ENCODE results near the gene PELI2.

The PELI2 gene

DNA sequence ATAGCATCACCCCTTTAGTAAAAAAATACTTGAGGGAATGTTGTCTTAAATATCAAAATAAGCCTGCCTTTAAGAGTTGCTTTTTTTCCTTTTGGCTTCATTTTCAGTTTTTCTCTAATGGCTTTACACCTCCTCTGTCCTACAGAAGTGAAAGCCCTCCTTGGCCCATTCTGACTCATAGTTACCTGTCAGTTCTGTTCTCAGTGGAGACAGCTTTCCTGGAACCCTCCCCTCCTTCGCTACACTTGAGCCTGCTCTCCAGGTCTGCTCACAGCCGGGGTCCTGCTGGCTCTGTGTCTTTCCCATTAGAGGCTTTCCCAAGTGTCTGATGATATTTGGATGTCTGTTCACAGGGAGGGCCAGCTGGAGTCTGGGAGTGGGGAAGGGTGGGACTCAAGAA is 84.0 kb downstream of the PELI2 start:
- peaks cover 2% of the 10 kb centered on the region for H3K79me1 ChIP-seq (ENCODE audit: low read depth, low read length)
- H4K8ac ChIP-seq (ENCODE audit: low read depth, low read length), result no peak overlapping the region
- H2BK120ac ChIP-seq (ENCODE audit: low read depth, low read length), result no peak overlapping the region
- H4K91ac ChIP-seq (ENCODE audit: low read depth, low read length, poor library complexity), result no peak overlapping the region
- H3K27ac ChIP-seq (replicated peaks; ENCODE audit: low read length), result no peak overlapping the region
- no peak overlapping the region for H3K4me3 ChIP-seq (ENCODE audit: low read length in 2 of 2)
- WGBS, 2 donors (ENCODE audit: extremely low coverage in 2 of 2, insufficient read length in 2 of 2, insufficient replicate concordance in 1 of 2), result no CpG with 5 or more reads among the region's 2 CpGs
- no peak overlapping the region for H2AK5ac ChIP-seq (ENCODE audit: low read depth, low read length)
- no peak overlapping the region for H3K18ac ChIP-seq (ENCODE audit: low read length)
- H2BK12ac ChIP-seq (ENCODE audit: low read length), result no peak overlapping the region
- no peak overlapping the region for H3K4me2 ChIP-seq (ENCODE audit: insufficient read depth, low read length, poor library complexity, severe bottlenecking)
- peaks cover 0 to 15% of the 10 kb centered on the region in 2 donors for H3K4me1 ChIP-seq (ENCODE audit: control insufficient read depth in 2 of 2, insufficient read depth in 1 of 2, low read depth in 1 of 2, low read length in 2 of 2)
- H2BK5ac ChIP-seq (ENCODE audit: low read length), result no peak overlapping the region
- H3K27me3 ChIP-seq (ENCODE audit: control insufficient read depth in 3 of 3, insufficient read depth in 3 of 3, low read depth in 1 of 3, low read length in 3 of 3), result no peaks in the 10 kb centered on the region
- no peak overlapping the region for H3K4ac ChIP-seq (ENCODE audit: low read length)
- H3K9me3 ChIP-seq (replicated peaks in 1 of 2; ENCODE audit: control insufficient read depth in 2 of 2, insufficient read depth in 1 of 2, low read depth in 1 of 2, low read length in 2 of 2), result peaks cover 0 to 3% of the 10 kb centered on the region in 2 donors
- H3K36me3 ChIP-seq (replicated peaks in 1 of 2; ENCODE audit: control insufficient read depth in 2 of 2, insufficient read depth in 2 of 2, low read length in 2 of 2), result peaks cover 0 to 2% of the 10 kb centered on the region in 2 donors
- H2AFZ ChIP-seq (ENCODE audit: low read length), result no peak overlapping the region
- DNase-seq (ENCODE audit: low spot score), result no peak
- H2BK15ac ChIP-seq (ENCODE audit: low read length), result no peak overlapping the region
- no peak overlapping the region for H3K23ac ChIP-seq (ENCODE audit: low read depth, low read length, poor library complexity)
- H3K9ac ChIP-seq (ENCODE audit: low read depth, low read length, poor library complexity), result no peak overlapping the region
- H3K14ac ChIP-seq (ENCODE audit: low read length), result no peak overlapping the region

DNA sequence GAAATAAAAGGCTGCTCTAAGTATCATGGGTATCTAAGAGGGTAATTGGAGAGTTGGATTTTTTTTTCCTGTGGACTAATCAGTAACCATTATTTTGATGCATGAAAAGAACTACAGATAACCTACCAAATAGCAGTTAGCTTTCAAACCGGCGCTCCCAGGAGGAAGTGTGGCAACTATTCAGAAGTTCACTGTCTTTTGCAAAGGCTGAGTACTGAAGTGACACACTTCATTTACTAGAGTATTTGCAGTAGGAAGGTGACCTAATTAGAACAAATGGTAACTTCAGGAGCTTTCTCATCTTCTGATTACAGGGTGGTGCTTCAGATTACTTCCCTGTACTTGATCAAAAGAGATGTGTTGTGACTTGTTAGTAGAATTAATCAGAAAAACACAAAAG is 87.7 kb downstream of the PELI2 start:
- Histone ChIP-seq H2BK5ac (ENCODE audit: low read length) (no peak overlapping the region), H3K4ac (ENCODE audit: low read length) (no peak overlapping the region), H3K4me1 (ENCODE audit: control insufficient read depth in 2 of 2, insufficient read depth in 1 of 2, low read depth in 1 of 2, low read length in 2 of 2) (peaks cover 2 to 13% of the 10 kb centered on the region in 2 donors), H3K4me3 (ENCODE audit: low read length in 2 of 2) (no peak overlapping the region), H2BK12ac (ENCODE audit: low read length) (no peak overlapping the region), H2BK15ac (ENCODE audit: low read length) (no peak overlapping the region), H3K27ac (replicated peaks; ENCODE audit: low read length) (no peak overlapping the region), H4K8ac (ENCODE audit: low read depth, low read length) (no peak overlapping the region), H3K18ac (ENCODE audit: low read length) (no peak overlapping the region), H3K27me3 (ENCODE audit: control insufficient read depth in 3 of 3, insufficient read depth in 3 of 3, low read depth in 1 of 3, low read length in 3 of 3) (no peaks in the 10 kb centered on the region), H2AFZ (ENCODE audit: low read length) (no peak overlapping the region), H3K36me3 (replicated peaks in 1 of 2; ENCODE audit: control insufficient read depth in 2 of 2, insufficient read depth in 2 of 2, low read length in 2 of 2) (no peaks in the 10 kb centered on the region), H3K14ac (ENCODE audit: low read length) (no peak overlapping the region), H2AK5ac (ENCODE audit: low read depth, low read length) (no peak overlapping the region), H3K23ac (ENCODE audit: low read depth, low read length, poor library complexity) (no peak overlapping the region), H4K91ac (ENCODE audit: low read depth, low read length, poor library complexity) (no peak overlapping the region), H2BK120ac (ENCODE audit: low read depth, low read length) (no peak overlapping the region), H3K79me1 (ENCODE audit: low read depth, low read length) (no peaks in the 10 kb centered on the region), H3K4me2 (ENCODE audit: insufficient read depth, low read length, poor library complexity, severe bottlenecking) (no peak overlapping the region), H3K9me3 (replicated peaks in 1 of 2; ENCODE audit: control insufficient read depth in 2 of 2, insufficient read depth in 1 of 2, low read depth in 1 of 2, low read length in 2 of 2) (no peaks in the 10 kb centered on the region), H3K9ac (ENCODE audit: low read depth, low read length, poor library complexity) (no peak overlapping the region)
- WGBS, 2 donors (ENCODE audit: extremely low coverage in 2 of 2, insufficient read length in 2 of 2, insufficient replicate concordance in 1 of 2), result no CpG with 5 or more reads among the region's 2 CpGs
- no peak for DNase-seq (ENCODE audit: low spot score)

DNA sequence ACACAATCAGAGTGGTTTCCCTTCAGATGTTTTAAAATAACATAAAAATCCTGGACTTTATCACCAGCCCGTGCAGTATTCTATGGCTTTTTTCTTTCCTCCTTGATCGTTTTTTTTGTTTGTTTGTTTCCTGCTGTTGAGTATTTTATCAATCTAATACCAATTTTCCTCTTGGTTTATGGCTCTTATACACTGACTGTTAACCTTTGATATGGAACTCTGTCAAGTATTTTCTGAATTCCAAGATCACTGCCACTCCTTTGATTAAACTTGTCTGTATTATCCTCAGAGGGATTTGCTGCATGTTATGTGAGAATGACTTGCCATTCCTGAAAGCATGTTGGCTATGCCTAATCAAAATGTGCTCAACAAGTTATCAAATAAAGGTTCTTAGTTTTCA is 88.4 kb downstream of the PELI2 start:
- H2BK12ac ChIP-seq (ENCODE audit: low read length), result no peak overlapping the region
- no peak overlapping the region for H2BK5ac ChIP-seq (ENCODE audit: low read length)
- no peaks in the 10 kb centered on the region for H3K9me3 ChIP-seq (replicated peaks in 1 of 2; ENCODE audit: control insufficient read depth in 2 of 2, insufficient read depth in 1 of 2, low read depth in 1 of 2, low read length in 2 of 2)
- no peak overlapping the region for H3K9ac ChIP-seq (ENCODE audit: low read depth, low read length, poor library complexity)
- H2AFZ ChIP-seq (ENCODE audit: low read length), result no peak overlapping the region
- no peak overlapping the region for H3K14ac ChIP-seq (ENCODE audit: low read length)
- H4K91ac ChIP-seq (ENCODE audit: low read depth, low read length, poor library complexity), result no peak overlapping the region
- no peak overlapping the region for H3K23ac ChIP-seq (ENCODE audit: low read depth, low read length, poor library complexity)
- H2BK15ac ChIP-seq (ENCODE audit: low read length), result no peak overlapping the region
- H4K8ac ChIP-seq (ENCODE audit: low read depth, low read length), result no peak overlapping the region
- no peak overlapping the region for H3K4me3 ChIP-seq (ENCODE audit: low read length in 2 of 2)
- no peak overlapping the region for H2AK5ac ChIP-seq (ENCODE audit: low read depth, low read length)
- H3K4ac ChIP-seq (ENCODE audit: low read length), result no peak overlapping the region
- H3K79me1 ChIP-seq (ENCODE audit: low read depth, low read length), result no peaks in the 10 kb centered on the region
- no peaks in the 10 kb centered on the region for H3K27me3 ChIP-seq (ENCODE audit: control insufficient read depth in 3 of 3, insufficient read depth in 3 of 3, low read depth in 1 of 3, low read length in 3 of 3)
- no peak overlapping the region for H3K27ac ChIP-seq (replicated peaks; ENCODE audit: low read length)
- no peak overlapping the region for H3K4me2 ChIP-seq (ENCODE audit: insufficient read depth, low read length, poor library complexity, severe bottlenecking)
- no peaks in the 10 kb centered on the region for H3K36me3 ChIP-seq (replicated peaks in 1 of 2; ENCODE audit: control insufficient read depth in 2 of 2, insufficient read depth in 2 of 2, low read length in 2 of 2)
- H2BK120ac ChIP-seq (ENCODE audit: low read depth, low read length), result no peak overlapping the region
- H3K4me1 ChIP-seq (ENCODE audit: control insufficient read depth in 2 of 2, insufficient read depth in 1 of 2, low read depth in 1 of 2, low read length in 2 of 2), result peaks cover 6 to 13% of the 10 kb centered on the region in 2 donors
- no peak overlapping the region for H3K18ac ChIP-seq (ENCODE audit: low read length)
- no peak for DNase-seq (ENCODE audit: low spot score)
- WGBS, 2 donors (ENCODE audit: extremely low coverage in 2 of 2, insufficient read length in 2 of 2, insufficient replicate concordance in 1 of 2), result no CpG with 5 or more reads among the region's 2 CpGs

DNA sequence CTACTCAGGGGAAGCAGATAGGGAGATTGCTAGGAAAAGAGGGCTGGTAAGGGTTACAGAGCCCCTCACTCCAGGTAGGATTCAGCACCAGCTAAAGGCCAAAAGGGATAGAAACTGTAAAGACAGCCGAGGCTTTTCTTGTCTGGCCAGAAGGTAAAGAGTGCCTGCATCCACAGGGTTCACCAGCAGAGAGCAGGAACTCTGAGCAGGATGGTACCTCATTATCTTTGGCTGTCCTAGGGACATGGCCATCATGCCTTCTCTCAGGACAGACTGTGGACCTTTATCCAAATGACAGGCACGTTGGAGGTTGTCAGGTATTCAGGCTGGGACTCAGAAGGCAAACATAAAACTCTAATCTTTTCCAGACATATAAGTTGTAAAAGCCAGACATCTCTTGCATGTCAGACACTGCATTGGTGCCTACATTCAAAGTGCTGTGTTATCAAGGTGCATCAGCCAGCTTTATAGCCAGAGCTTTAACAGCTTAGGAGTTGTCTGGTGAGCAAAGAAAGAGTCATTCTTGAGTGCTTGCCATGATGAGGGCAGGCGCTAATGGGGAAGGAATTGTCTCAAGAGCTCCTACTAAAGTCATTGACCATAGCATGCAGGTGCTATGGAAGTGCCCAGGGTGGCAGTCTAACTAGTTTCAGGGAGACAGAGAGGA is 89.5 kb downstream of the PELI2 start:
- DNase-seq (ENCODE audit: low spot score), result no peak

More for the DNA sequence above, 89.5 kb downstream of the PELI2 start:
- H3K4me1 ChIP-seq (ENCODE audit: control insufficient read depth in 2 of 2, insufficient read depth in 1 of 2, low read depth in 1 of 2, low read length in 2 of 2), result peaks cover 14 to 16% of the 10 kb centered on the region in 2 donors
- H2BK15ac ChIP-seq (ENCODE audit: low read length), result no peak overlapping the region
- no CpG with 5 or more reads among the region's 3 CpGs for WGBS, 2 donors (ENCODE audit: extremely low coverage in 2 of 2, insufficient read length in 2 of 2, insufficient replicate concordance in 1 of 2)
- no peak overlapping the region for H3K18ac ChIP-seq (ENCODE audit: low read length)
- H3K36me3 ChIP-seq (replicated peaks in 1 of 2; ENCODE audit: control insufficient read depth in 2 of 2, insufficient read depth in 2 of 2, low read length in 2 of 2), result no peaks in the 10 kb centered on the region
- no peaks in the 10 kb centered on the region for H3K27me3 ChIP-seq (ENCODE audit: control insufficient read depth in 3 of 3, insufficient read depth in 3 of 3, low read depth in 1 of 3, low read length in 3 of 3)
- H3K23ac ChIP-seq (ENCODE audit: low read depth, low read length, poor library complexity), result no peak overlapping the region
- H2BK12ac ChIP-seq (ENCODE audit: low read length), result no peak overlapping the region
- H3K4me2 ChIP-seq (ENCODE audit: insufficient read depth, low read length, poor library complexity, severe bottlenecking), result no peak overlapping the region
- no peak overlapping the region for H3K14ac ChIP-seq (ENCODE audit: low read length)
- H3K9ac ChIP-seq (ENCODE audit: low read depth, low read length, poor library complexity), result no peak overlapping the region
- H3K4me3 ChIP-seq (ENCODE audit: low read length in 2 of 2), result no peak overlapping the region
- H3K9me3 ChIP-seq (replicated peaks in 1 of 2; ENCODE audit: control insufficient read depth in 2 of 2, insufficient read depth in 1 of 2, low read depth in 1 of 2, low read length in 2 of 2), result no peaks in the 10 kb centered on the region
- no peaks in the 10 kb centered on the region for H3K79me1 ChIP-seq (ENCODE audit: low read depth, low read length)
- no peak overlapping the region for H2BK120ac ChIP-seq (ENCODE audit: low read depth, low read length)
- no peak overlapping the region for H4K8ac ChIP-seq (ENCODE audit: low read depth, low read length)
- H2AFZ ChIP-seq (ENCODE audit: low read length), result no peak overlapping the region
- H2AK5ac ChIP-seq (ENCODE audit: low read depth, low read length), result no peak overlapping the region
- H3K4ac ChIP-seq (ENCODE audit: low read length), result no peak overlapping the region
- no peak overlapping the region for H3K27ac ChIP-seq (replicated peaks; ENCODE audit: low read length)
- no peak overlapping the region for H4K91ac ChIP-seq (ENCODE audit: low read depth, low read length, poor library complexity)
- H2BK5ac ChIP-seq (ENCODE audit: low read length), result no peak overlapping the region
